Stimulated activated CD8-positive, alpha-beta memory T cell treated with anti-CD3 and anti-CD28 coated beads, Interleukin-2, amount 100 ng/mL, for 48 hours (primary cell): ENCODE measurements around the gene GABRG1.

Experiments used
- DNase-seq, 2 donors: peaks; one replicate each; pipeline ENCODE4 v3.0.0-alpha.2; 2020; ENCODE audit warnings: low read depth in 2 of 2

GABRG1 gene

GRCh38 chr4:46123913-46124755, at the start of gene GABRG1:
TSS of gene GABRG1 (minus strand) at chr4:46124054. CDS start at chr4:46123913, 141 bp downstream.
- DNase-seq, result no peak

- no peak for DNase-seq
These were observed 23.1 kb upstream of the GABRG1 start for GRCh38 chr4:46146993-46147392.

- no peak for DNase-seq
These were observed 7.7 kb upstream of the GABRG1 start for GRCh38 chr4:46131498-46132057.

- DNase-seq, result no peak
These were observed 1.0 kb upstream of the GABRG1 start for GRCh38 chr4:46124773-46125413.

GRCh38 chr4:46081674-46082073, 42.2 kb downstream of the GABRG1 start:
- DNase-seq, result no peak

GRCh38 chr4:46081248-46081647, 42.6 kb downstream of the GABRG1 start:
- DNase-seq, result no peak

- DNase-seq, result no peak
These were observed 50.1 kb downstream of the GABRG1 start for GRCh38 chr4:46073778-46074177.

GRCh38 chr4:46051392-46051791, 72.5 kb downstream of the GABRG1 start:
- no peak for DNase-seq

- no peak for DNase-seq
These were observed 91.8 kb downstream of the GABRG1 start for GRCh38 chr4:46032056-46032455.

- DNase-seq, result no peak
These were observed 107.5 kb downstream of the GABRG1 start for GRCh38 chr4:46016306-46016705.

GRCh38 chr4:45992728-45993127, 131.1 kb downstream of the GABRG1 start:
- no peak for DNase-seq

GRCh38 chr4:45989775-45990174, 134.1 kb downstream of the GABRG1 start:
- no peak for DNase-seq

- no peak for DNase-seq
These were observed 136.0 kb downstream of the GABRG1 start for GRCh38 chr4:45987858-45988257.
